Peyer's patch (tissue), 4 donors: Measurements from ENCODE around the gene HCRTR1. TPM values are rescaled to one million over a fixed set of nuclear protein-coding genes. Genes with fewer than 3 reads are reported as not detected.
A peak's percentile ranks its signal among the peaks of the same experiment; 100 is the strongest.

Experiments used
- DNase-seq, 3 donors: peaks; one replicate each; pipeline ENCODE4 v3.0.0-alpha.2; 2017 to 2019
- H3K27ac ChIP-seq, 4 donors: fragments of 200-600 bp; sonication (generic); one replicate each; pipeline ENCODE4 v1.5.1; 2016 to 2019
- H3K27me3 ChIP-seq, 2 donors: fragments of 200-600 bp; sonication (generic); one replicate each; pipeline ENCODE4 v1.5.1; 2019
- H3K36me3 ChIP-seq, 3 donors: fragments of 200-600 bp; sonication (generic); one replicate each; pipeline ENCODE4 v1.5.1; 2016 to 2019
- H3K4me1 ChIP-seq, 4 donors: fragments of 200-600 bp; sonication (generic); one replicate each; pipeline ENCODE4 v1.5.1; 2016 to 2019
- H3K4me3 ChIP-seq, 4 donors: fragments of 200-600 bp; sonication (generic); 1 replicate in 3 of 4; 2 replicates in 1 of 4; pipeline ENCODE4 v1.5.1; 2016 to 2019; ENCODE audit warnings: mild to moderate bottlenecking in 1 of 4
- H3K9me3 ChIP-seq, 4 donors: fragments of 200-600 bp; sonication (generic); one replicate each; pipeline ENCODE4 v1.5.1; 2016 to 2019; ENCODE audit warnings: mild to moderate bottlenecking in 1 of 4
- CTCF ChIP-seq, 6 experiments: fragments of 450-650 bp in 4 of 6; fragments of 200-600 bp in 2 of 6; sonication (generic) in 1 of 6; IDR thresholded peaks; one replicate each; pipeline ENCODE4 v1.5.1; 2017 to 2019; ENCODE audit warnings: antibody characterized with exemption in 6 of 6, mild to moderate bottlenecking in 3 of 6, moderate library complexity in 1 of 6
- POLR2A ChIP-seq, 2 donors: fragments of 450-650 bp; IDR thresholded peaks; one replicate each; pipeline ENCODE4 v1.5.1; 2017; ENCODE audit warnings: antibody characterized with exemption in 2 of 2, mild to moderate bottlenecking in 2 of 2, moderate library complexity in 2 of 2
- total RNA-seq, 4 donors: library from RNA; depleted of rRNA; stranded (reverse); fragments of >200 nt; gene quantifications; one replicate each; pipeline ENCODE4 v1.1.0, GENCODE V29; 2016

The HCRTR1 gene
- total RNA-seq, 4 donors from 2014 or later = not detected

- H3K36me3 ChIP-seq = no peaks in the 10 kb centered on the region
- H3K4me1 ChIP-seq = peaks cover 0 to 37% (median under 1%) of the 10 kb centered on the region in 4 donors
These were observed 53.7 kb downstream of the HCRTR1 start for GRCh38 chr1:31671147-31671546.

GRCh38 chr1:31671561-31672201 is 54.2 kb downstream of the HCRTR1 start:
- H3K27me3 ChIP-seq = no peaks in the 10 kb centered on the region
- peak overlapping the region in 2 of 4 donors; percentile 31 to 88 for H3K27ac ChIP-seq
- TF ChIP-seq POLR2A (IDR thresholded peaks at IDR 0.05) (no peak), CTCF (IDR thresholded peaks at IDR 0.05) (no peak)
- H3K4me3 ChIP-seq = no peak overlapping the region
- H3K9me3 ChIP-seq = no peaks in the 10 kb centered on the region
- H3K36me3 ChIP-seq = no peaks in the 10 kb centered on the region
- DNase-seq = no peak
- peaks cover 0 to 34% (median 0%) of the 10 kb centered on the region in 4 donors for H3K4me1 ChIP-seq

More at GRCh38 chr1:31671147-31671546, 53.7 kb downstream of the HCRTR1 start:
- Histone ChIP-seq H3K27ac (peak overlapping the region in 3 of 4 donors; percentile 31 to 88 (median 60)), H3K4me3 (peak overlapping the region in 2 of 4 donors; percentile 53 to 55), H3K9me3 (no peaks in the 10 kb centered on the region), H3K27me3 (no peaks in the 10 kb centered on the region)
- DNase-seq = no peak
- TF ChIP-seq CTCF (IDR thresholded peaks at IDR 0.05) = no peak
- no peak for TF ChIP-seq POLR2A (IDR thresholded peaks at IDR 0.05)

- Histone ChIP-seq H3K27me3 (no peaks in the 10 kb centered on the region), H3K36me3 (no peaks in the 10 kb centered on the region), H3K4me3 (no peak overlapping the region), H3K27ac (peak overlapping the region in 3 of 4 donors; percentile 17 to 37 (median 19)), H3K9me3 (no peaks in the 10 kb centered on the region), H3K4me1 (peaks cover 0 to 24% (median 0%) of the 10 kb centered on the region in 4 donors)
- TF ChIP-seq CTCF (IDR thresholded peaks at IDR 0.05) = no peak
- no peak for TF ChIP-seq POLR2A (IDR thresholded peaks at IDR 0.05)
- no peak for DNase-seq
These were observed 55.5 kb downstream of the HCRTR1 start for GRCh38 chr1:31672986-31673385.

GRCh38 chr1:31673433-31673832 is 55.9 kb downstream of the HCRTR1 start:
- Histone ChIP-seq H3K27ac (peak overlapping the region in 1 of 4 donors; percentile 37), H3K9me3 (no peaks in the 10 kb centered on the region), H3K36me3 (no peaks in the 10 kb centered on the region), H3K4me3 (no peak overlapping the region), H3K4me1 (peaks cover 0 to 24% (median 0%) of the 10 kb centered on the region in 4 donors), H3K27me3 (no peaks in the 10 kb centered on the region)
- TF ChIP-seq POLR2A (IDR thresholded peaks at IDR 0.05) (no peak), CTCF (IDR thresholded peaks at IDR 0.05) (no peak)
- DNase-seq = no peak

GRCh38 chr1:31674626-31675025 is 57.1 kb downstream of the HCRTR1 start:
- no peak overlapping the region for H3K4me3 ChIP-seq
- H3K27ac ChIP-seq = no peak overlapping the region
- no peaks in the 10 kb centered on the region for H3K9me3 ChIP-seq
- no peaks in the 10 kb centered on the region for H3K36me3 ChIP-seq
- H3K4me1 ChIP-seq = peaks cover 0 to 14% (median 0%) of the 10 kb centered on the region in 4 donors
- DNase-seq = no peak
- no peaks in the 10 kb centered on the region for H3K27me3 ChIP-seq
- TF ChIP-seq POLR2A (IDR thresholded peaks at IDR 0.05) = no peak
- TF ChIP-seq CTCF (IDR thresholded peaks at IDR 0.05) = no peak
